ENCODE measurements around the gene TMEM89.

DNA sequence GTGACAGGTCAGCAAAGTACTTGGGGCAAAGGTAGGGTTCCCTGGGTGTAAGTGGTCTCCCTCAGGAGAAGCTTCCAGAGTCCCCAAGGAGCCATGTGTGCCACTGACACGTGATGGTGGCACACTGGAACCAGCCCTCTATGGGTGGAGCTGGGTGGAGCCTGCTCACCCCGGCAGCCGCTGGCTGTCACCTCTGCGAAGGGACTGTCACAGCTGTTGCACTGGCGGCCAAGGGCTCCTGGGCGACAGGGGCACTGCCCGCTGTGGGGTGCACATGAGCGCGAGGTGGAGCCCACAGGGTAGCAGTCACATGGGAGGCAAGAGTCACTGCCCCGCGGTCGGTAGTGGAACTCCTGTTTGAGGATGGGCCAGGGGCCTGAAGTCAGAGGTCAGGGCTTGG is 29.2 kb upstream of the TMEM89 start:
- no peak for TF ChIP-seq EZH2 (IDR thresholded peaks at IDR 0.05; ENCODE audit: borderline replicate concordance, insufficient read depth, low read depth, low read length, poor library complexity, severe bottlenecking)
- TF ChIP-seq, protein P1, sequence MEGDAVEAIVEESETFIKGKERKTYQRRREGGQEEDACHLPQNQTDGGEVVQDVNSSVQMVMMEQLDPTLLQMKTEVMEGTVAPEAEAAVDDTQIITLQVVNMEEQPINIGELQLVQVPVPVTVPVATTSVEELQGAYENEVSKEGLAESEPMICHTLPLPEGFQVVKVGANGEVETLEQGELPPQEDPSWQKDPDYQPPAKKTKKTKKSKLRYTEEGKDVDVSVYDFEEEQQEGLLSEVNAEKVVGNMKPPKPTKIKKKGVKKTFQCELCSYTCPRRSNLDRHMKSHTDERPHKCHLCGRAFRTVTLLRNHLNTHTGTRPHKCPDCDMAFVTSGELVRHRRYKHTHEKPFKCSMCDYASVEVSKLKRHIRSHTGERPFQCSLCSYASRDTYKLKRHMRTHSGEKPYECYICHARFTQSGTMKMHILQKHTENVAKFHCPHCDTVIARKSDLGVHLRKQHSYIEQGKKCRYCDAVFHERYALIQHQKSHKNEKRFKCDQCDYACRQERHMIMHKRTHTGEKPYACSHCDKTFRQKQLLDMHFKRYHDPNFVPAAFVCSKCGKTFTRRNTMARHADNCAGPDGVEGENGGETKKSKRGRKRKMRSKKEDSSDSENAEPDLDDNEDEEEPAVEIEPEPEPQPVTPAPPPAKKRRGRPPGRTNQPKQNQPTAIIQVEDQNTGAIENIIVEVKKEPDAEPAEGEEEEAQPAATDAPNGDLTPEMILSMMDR (IDR thresholded peaks at IDR 0.05): no peak
